HG02885 (cell line): ENCODE results near the gene METTL15.
"Not testable (repeated sequence)": the region's sequence is repeated elsewhere in the genome, so short reads cannot be mapped to it uniquely, and the experiment has no call there.

Source experiments
- ATAC-seq: cut with Tn5 transposase; IDR thresholded peaks from one replicate; pipeline ENCODE4 v1.9.1; 2021; ENCODE audit warnings: mild to moderate bottlenecking; ENCODE audit not compliant: unreplicated experiment, poor library complexity

Gene METTL15

GRCh38 chr11:28108958-28109357 lies 770 bp downstream of the METTL15 start:
- ATAC-seq, result no peak

- ATAC-seq, result peak; percentile 45
These were observed 2.1 kb downstream of the METTL15 start for GRCh38 chr11:28110108-28110820.

- no peak for ATAC-seq
These were observed 2.6 kb downstream of the METTL15 start for GRCh38 chr11:28110821-28111200.

GRCh38 chr11:28114116-28114515 lies 5.9 kb downstream of the METTL15 start:
- no peak for ATAC-seq

GRCh38 chr11:28114731-28115130 lies 6.5 kb downstream of the METTL15 start:
- no peak for ATAC-seq

- no peak for ATAC-seq
These were observed 9.5 kb downstream of the METTL15 start for GRCh38 chr11:28117712-28118111.

GRCh38 chr11:28123151-28123581 lies 15.0 kb downstream of the METTL15 start:
- ATAC-seq, result no peak

- no peak for ATAC-seq
These were observed 24.4 kb downstream of the METTL15 start for GRCh38 chr11:28132548-28132947.

GRCh38 chr11:28133146-28133545 lies 25.0 kb downstream of the METTL15 start:
- no peak for ATAC-seq

- not testable (repeated sequence) for ATAC-seq
These were observed 28.0 kb downstream of the METTL15 start for GRCh38 chr11:28136157-28136556.

GRCh38 chr11:28137366-28137765 lies 29.2 kb downstream of the METTL15 start:
- ATAC-seq, result no peak

- no peak for ATAC-seq
These were observed 29.6 kb downstream of the METTL15 start for GRCh38 chr11:28137832-28138231.

GRCh38 chr11:28139841-28140415 lies 31.7 kb downstream of the METTL15 start:
- no peak for ATAC-seq

- ATAC-seq, result no peak
These were observed 32.7 kb downstream of the METTL15 start for GRCh38 chr11:28140689-28141455.

GRCh38 chr11:28142724-28143123 lies 34.5 kb downstream of the METTL15 start:
- ATAC-seq, result no peak

GRCh38 chr11:28144808-28145207 lies 36.6 kb downstream of the METTL15 start:
- ATAC-seq, result no peak

- ATAC-seq, result no peak
These were observed 38.0 kb downstream of the METTL15 start for GRCh38 chr11:28146123-28146751.

- no peak for ATAC-seq
These were observed 44.6 kb downstream of the METTL15 start for GRCh38 chr11:28152743-28153142.

GRCh38 chr11:28153586-28153985 lies 45.4 kb downstream of the METTL15 start:
- ATAC-seq, result no peak

- no peak for ATAC-seq
These were observed 60.5 kb downstream of the METTL15 start for GRCh38 chr11:28168718-28169117.

GRCh38 chr11:28169816-28170215 lies 61.6 kb downstream of the METTL15 start:
- peak; percentile 68 for ATAC-seq
